H9 (cell line): ENCODE measurements around the gene ZNF350. TPM values are rescaled to one million over a fixed set of nuclear protein-coding genes. Genes with fewer than 3 reads are reported as not detected.

Source experiments
- DNase-seq: peaks from one replicate; pipeline ENCODE4 v3.0.0-alpha.2; 2017
- H2AFZ ChIP-seq: one replicate; pipeline ENCODE4 v1.6.1; 2013; ENCODE audit warnings: mild to moderate bottlenecking, low read length, control low read depth, moderate library complexity
- H2AK5ac ChIP-seq: 2 replicates; pipeline ENCODE4 v1.6.1; 2013; ENCODE audit warnings: low read length, control low read depth, mixed read lengths; ENCODE audit not compliant: insufficient read length
- H2BK120ac ChIP-seq: one replicate; pipeline ENCODE4 v1.6.1; 2013; ENCODE audit warnings: low read depth, mild to moderate bottlenecking, low read length, control low read depth, inconsistent platforms; ENCODE audit not compliant: poor library complexity, severe bottlenecking
- H2BK12ac ChIP-seq: 2 replicates; pipeline ENCODE4 v1.6.1; 2013; ENCODE audit warnings: low read length, control low read depth, mixed read lengths, low read depth; ENCODE audit not compliant: insufficient read length
- H2BK15ac ChIP-seq: 2 replicates; pipeline ENCODE4 v1.6.1; 2013; ENCODE audit warnings: low read depth, low read length, control low read depth
- H2BK20ac ChIP-seq: one replicate; pipeline ENCODE4 v1.6.1; 2013; ENCODE audit warnings: low read depth, mild to moderate bottlenecking, low read length, control low read depth, inconsistent platforms; ENCODE audit not compliant: poor library complexity, severe bottlenecking
- H2BK5ac ChIP-seq: 2 replicates; pipeline ENCODE4 v1.6.1; 2013; ENCODE audit warnings: low read length, control low read depth, mixed read lengths; ENCODE audit not compliant: insufficient read length
- H3K14ac ChIP-seq: 2 replicates; pipeline ENCODE4 v1.6.1; 2013; ENCODE audit warnings: low read length, control low read depth; ENCODE audit not compliant: insufficient read depth
- H3K18ac ChIP-seq: 2 replicates; pipeline ENCODE4 v1.6.1; 2013; ENCODE audit warnings: low read depth, mild to moderate bottlenecking, mixed read lengths, low read length, control low read depth; ENCODE audit not compliant: insufficient read length
- H3K23ac ChIP-seq: 2 replicates; pipeline ENCODE4 v1.6.1; 2013; ENCODE audit warnings: low read length, control low read depth, mixed read lengths, low read depth; ENCODE audit not compliant: insufficient read length
- H3K23me2 ChIP-seq: 2 replicates; pipeline ENCODE4 v1.6.1; 2013; ENCODE audit warnings: low read depth, mild to moderate bottlenecking, mixed read lengths, low read length, control low read depth; ENCODE audit not compliant: insufficient read length, poor library complexity, severe bottlenecking
- H3K27ac ChIP-seq: 2 replicates; pipeline ENCODE4 v1.5.1; 2013; ENCODE audit warnings: low read length, control low read depth, mixed read lengths, low read depth; ENCODE audit not compliant: insufficient read length
- H3K27me3 ChIP-seq: 2 replicates; pipeline ENCODE4 v1.6.1; 2013; ENCODE audit warnings: low read length, control low read depth, inconsistent platforms; ENCODE audit not compliant: insufficient read depth
- H3K4ac ChIP-seq: 2 replicates; pipeline ENCODE4 v1.6.1; 2013; ENCODE audit warnings: low read depth, mild to moderate bottlenecking, control low read depth, inconsistent platforms, low read length, moderate library complexity
- H3K4me1 ChIP-seq: 2 replicates; pipeline ENCODE4 v1.6.1; 2013; ENCODE audit warnings: low read length, control low read depth, inconsistent platforms; ENCODE audit not compliant: insufficient read depth
- H3K4me2 ChIP-seq: 2 replicates; pipeline ENCODE4 v1.6.1; 2013; ENCODE audit warnings: low read length, control low read depth, mixed read lengths; ENCODE audit not compliant: insufficient read length, insufficient read depth
- H3K56ac ChIP-seq: 2 replicates; pipeline ENCODE4 v1.6.1; 2013; ENCODE audit warnings: low read depth, mild to moderate bottlenecking, mixed read lengths, low read length, control low read depth; ENCODE audit not compliant: insufficient read length
- H3K79me1 ChIP-seq: 2 replicates; pipeline ENCODE4 v1.6.1; 2013; ENCODE audit warnings: low read depth, mild to moderate bottlenecking, moderate library complexity, low read length, control low read depth, inconsistent platforms; ENCODE audit not compliant: insufficient read depth, poor library complexity, severe bottlenecking
- H3K79me2 ChIP-seq: 2 replicates; pipeline ENCODE4 v1.6.1; 2013; ENCODE audit warnings: low read length, control low read depth, inconsistent platforms; ENCODE audit not compliant: insufficient read depth
- H3K9ac ChIP-seq: 2 replicates; pipeline ENCODE4 v1.6.1; 2013; ENCODE audit warnings: low read length, control low read depth, mixed read lengths; ENCODE audit not compliant: insufficient read length; ENCODE audit errors: extremely low read depth
- H3K9me3 ChIP-seq: one replicate; pipeline ENCODE4 v1.6.1; 2013; ENCODE audit warnings: low read depth, low read length, inconsistent platforms; ENCODE audit not compliant: control insufficient read depth
- H3T11ph ChIP-seq: one replicate; pipeline ENCODE4 v1.6.1; 2013; ENCODE audit warnings: mild to moderate bottlenecking, low read length, control low read depth, inconsistent platforms
- H4K20me1 ChIP-seq: one replicate; pipeline ENCODE4 v1.6.1; 2013; ENCODE audit not compliant: control insufficient read depth, insufficient read length, insufficient read depth
- H4K5ac ChIP-seq: 2 replicates; pipeline ENCODE4 v1.6.1; 2013; ENCODE audit warnings: low read depth, mild to moderate bottlenecking, mixed read lengths, low read length, control low read depth; ENCODE audit not compliant: insufficient read length
- H4K8ac ChIP-seq: replicated peaks from 2 replicates; pipeline ENCODE4 v1.6.1; 2013; ENCODE audit warnings: low read length, control low read depth, mixed read lengths, low read depth; ENCODE audit not compliant: insufficient read length
- H4K91ac ChIP-seq: 2 replicates; pipeline ENCODE4 v1.6.1; 2013; ENCODE audit warnings: low read depth, mild to moderate bottlenecking, moderate library complexity, mixed read lengths, low read length, control low read depth; ENCODE audit not compliant: insufficient read length
- H3K27ac Mint-ChIP-seq, 3 experiments: 2 replicates in 2 of 3; 3 replicates in 1 of 3; pipeline ENCODE4 v1.8.0; 2020 to 2021; ENCODE audit warnings: mixed read lengths in 3 of 3, mild to moderate bottlenecking in 1 of 3, moderate library complexity in 1 of 3
- H3K27me3 Mint-ChIP-seq: 2 replicates; pipeline ENCODE4 v1.8.0; 2021; ENCODE audit warnings: low read depth, mild to moderate bottlenecking, moderate library complexity, mixed read lengths
- H3K36me3 Mint-ChIP-seq, 3 experiments: 2 replicates in 2 of 3; 3 replicates in 1 of 3; pipeline ENCODE4 v1.8.0; 2020 to 2021; ENCODE audit warnings: low read depth in 3 of 3, mixed read lengths in 3 of 3; ENCODE audit not compliant: insufficient read depth in 1 of 3
- H3K4me1 Mint-ChIP-seq, 2 experiments: 2 replicates each; pipeline ENCODE4 v1.8.0; 2020; ENCODE audit warnings: mixed read lengths in 2 of 2
- H3K4me3 Mint-ChIP-seq, 2 experiments: 2 replicates in 1 of 2; 3 replicates in 1 of 2; pipeline ENCODE4 v1.8.0; 2020 to 2021; ENCODE audit warnings: mild to moderate bottlenecking in 2 of 2, mixed read lengths in 2 of 2, moderate library complexity in 1 of 2
- H3K9me3 Mint-ChIP-seq, 2 experiments: 2 replicates in 1 of 2; 3 replicates in 1 of 2; pipeline ENCODE4 v1.8.0; 2020; ENCODE audit warnings: mild to moderate bottlenecking in 2 of 2, mixed read lengths in 2 of 2, moderate library complexity in 1 of 2
- CTCF ChIP-seq: fragments of 200-600 bp; sonication (generic); conservative IDR thresholded peaks from 3 replicates; pipeline ENCODE4 v1.8.0; 2021; ENCODE audit warnings: antibody characterized with exemption, mild to moderate bottlenecking
- WGBS: extraction: QIAGEN DNeasy Blood & Tissue Kit; methylation state at CpG from one replicate; pipeline ENCODE4 v1.1.7; 2013; ENCODE audit warnings: missing lambda C conversion rate, low lambda C conversion rate, mixed read lengths; ENCODE audit not compliant: insufficient read length; ENCODE audit errors: extremely low coverage; 5-methylcytosine and 5-hydroxymethylcytosine counted together
- total RNA-seq: library from RNA; stranded (reverse); gene quantifications from 2 replicates; pipeline ENCODE4 v1.2.1, GENCODE V29; 2021

The ZNF350 gene
- total RNA-seq, 1 experiment from 2014 or later = 12.9 TPM

DNA sequence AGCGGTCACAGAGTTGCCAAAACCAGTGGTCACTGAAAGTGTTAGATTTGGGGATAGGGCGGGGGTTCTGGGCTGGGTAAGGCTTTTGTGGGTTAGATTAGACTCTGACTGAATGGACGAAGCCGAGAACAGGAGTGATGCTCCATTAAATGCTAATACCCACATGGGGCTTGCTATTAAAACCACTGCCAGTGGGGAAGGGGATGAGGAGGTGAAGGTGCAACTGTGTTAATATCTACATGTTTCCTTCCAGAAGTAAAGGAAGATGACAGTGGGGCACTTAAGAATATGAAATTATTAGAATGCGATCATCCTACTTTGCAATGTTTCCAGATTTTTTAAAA lies 42.1 kb upstream of the ZNF350 start:
- no CpG with 5 or more reads among the region's 5 CpGs for WGBS
- Histone ChIP-seq H2AFZ (peak overlapping the region; percentile 76), H2BK20ac (no peak overlapping the region), H3K23me2 (no peaks in the 10 kb centered on the region), H3K27ac (peak overlapping the region; percentile 37), H3K4me1 (no peaks in the 10 kb centered on the region), H2BK120ac (no peak overlapping the region), H3K23ac (no peak overlapping the region), H3K4ac (no peak overlapping the region), H3K9me3 (peaks cover 10% of the 10 kb centered on the region), H2AK5ac (no peak overlapping the region), H3K14ac (no peak overlapping the region), H3K79me2 (peaks cover 5% of the 10 kb centered on the region; the same call in 1 of the 2 replicates), H2BK12ac (no peak overlapping the region), H3K79me1 (no peaks in the 10 kb centered on the region), H4K8ac (no peak overlapping the region), H3K9ac (peak overlapping the region; percentile 59), H3K18ac (peak overlapping the region; percentile 15), H2BK15ac (no peak overlapping the region), H2BK5ac (peak overlapping the region; percentile 4), H4K20me1 (no peaks in the 10 kb centered on the region), H3K56ac (no peak overlapping the region), H4K5ac (no peak overlapping the region), H4K91ac (no peak overlapping the region), H3T11ph (no peak overlapping the region), H3K27me3 (no peaks in the 10 kb centered on the region), H3K4me2 (peak overlapping the region; percentile 57)
- TF ChIP-seq CTCF = no peak
- peak overlapping the region; percentile 97 to 99 (median 99) for H3K27ac Mint-ChIP-seq
- H3K27me3 Mint-ChIP-seq = peaks cover 5% of the 10 kb centered on the region; the same call in 1 of the 2 replicates
- peaks cover 51 to 76% (median 53%) of the 10 kb centered on the region in 3 experiments for H3K36me3 Mint-ChIP-seq
- H3K4me1 Mint-ChIP-seq = peaks cover 15% of the 10 kb centered on the region in 2 experiments
- peaks cover 28 to 53% of the 10 kb centered on the region in 2 experiments for H3K9me3 Mint-ChIP-seq
- no peak for DNase-seq
- peak overlapping the region; percentile 98 to 99 for H3K4me3 Mint-ChIP-seq
